Ascending aorta (tissue), 2 donors: ENCODE results near the gene GPR39. TPM values are rescaled to one million over a fixed set of nuclear protein-coding genes. Genes with fewer than 3 reads are reported as not detected.
A peak's percentile ranks its signal among the peaks of the same experiment; 100 is the strongest.

Experiments
- DNase-seq, 2 donors: peaks; one replicate each; pipeline ENCODE4 v3.0.0-alpha.2; 2019; ENCODE audit warnings: low spot score in 2 of 2
- H3K27ac ChIP-seq, 2 donors: fragments of 200-600 bp; sonication (generic); one replicate each; pipeline ENCODE4 v1.5.1; 2016 to 2017; ENCODE audit warnings: mild to moderate bottlenecking in 1 of 2
- H3K27me3 ChIP-seq: fragments of 200-600 bp; sonication (generic); one replicate; pipeline ENCODE4 v1.5.1; 2017
- H3K36me3 ChIP-seq, 2 donors: fragments of 200-600 bp; sonication (generic); one replicate each; pipeline ENCODE4 v1.5.1; 2016
- H3K4me1 ChIP-seq, 2 donors: fragments of 200-600 bp; sonication (generic); one replicate each; pipeline ENCODE4 v1.5.1; 2016 to 2017; ENCODE audit warnings: mild to moderate bottlenecking in 1 of 2
- H3K4me3 ChIP-seq, 2 donors: fragments of 200-600 bp; sonication (generic); one replicate each; pipeline ENCODE4 v1.5.1; 2016 to 2017; ENCODE audit warnings: mild to moderate bottlenecking in 1 of 2
- H3K9me3 ChIP-seq, 2 donors: fragments of 200-600 bp; sonication (generic); one replicate each; pipeline ENCODE4 v1.5.1; 2016
- CTCF ChIP-seq, 3 experiments: fragments of 200-600 bp in 2 of 3; fragments of 450-650 bp in 1 of 3; sonication (generic) in 2 of 3; IDR thresholded peaks; one replicate each; pipeline ENCODE4 v1.5.1; 2016 to 2019; ENCODE audit warnings: antibody characterized with exemption in 3 of 3, mild to moderate bottlenecking in 1 of 3, moderate library complexity in 1 of 3
- intact Hi-C: fragments of 100-400 bp; cut with DNase I; formaldehyde crosslinking; loops from one replicate; pipeline ENCODE4 v1.15.1; 2023
- total RNA-seq: library from RNA; depleted of rRNA; stranded (reverse); fragments of >200 nt; gene quantifications from one replicate; pipeline ENCODE4 v1.1.0, GENCODE V29; 2016

GPR39 gene
- total RNA-seq, 1 donor from 2014 or later, result 0.64 TPM

DNA sequence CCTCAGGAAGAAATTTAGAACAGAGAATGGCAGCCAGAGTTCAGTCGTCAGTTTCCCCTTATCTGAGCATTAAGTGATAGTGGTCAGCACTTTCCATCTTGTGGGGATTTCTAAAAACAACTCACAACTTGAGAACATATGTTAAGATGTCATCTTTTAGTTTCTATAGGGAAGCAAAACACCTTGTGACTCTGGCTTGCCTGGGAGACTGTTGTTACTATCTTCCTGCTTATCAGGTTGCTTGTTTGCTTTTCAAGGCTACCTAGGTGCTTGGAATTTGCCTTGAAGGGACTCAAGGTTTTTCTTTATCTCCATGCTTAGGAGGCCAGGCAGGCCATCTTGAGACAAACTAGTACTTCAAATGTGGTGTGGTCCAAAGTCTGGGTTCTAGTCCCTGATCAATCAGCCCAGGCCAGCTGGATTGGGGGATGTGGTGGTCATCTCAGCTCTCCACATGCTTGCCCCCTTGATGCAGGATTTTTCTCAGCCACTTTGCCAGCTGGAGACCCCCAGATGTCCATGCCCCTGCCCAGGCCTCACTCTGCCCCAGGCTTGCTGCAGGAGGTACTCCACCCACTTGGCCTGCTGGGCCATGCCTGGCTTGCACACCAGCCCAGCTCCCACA, 127.5 kb downstream of the GPR39 start:
- Histone ChIP-seq H3K9me3 (no peaks in the 10 kb centered on the region), H3K27ac (no peak overlapping the region), H3K27me3 (no peaks in the 10 kb centered on the region), H3K4me1 (no peaks in the 10 kb centered on the region), H3K4me3 (no peak overlapping the region), H3K36me3 (no peaks in the 10 kb centered on the region)
- intact Hi-C loops, result no loop called here
- no peak for TF ChIP-seq CTCF (IDR thresholded peaks at IDR 0.05)
- no peak for DNase-seq

- peak in 2 of 3 experiments; percentile 31 to 35 for TF ChIP-seq CTCF (IDR thresholded peaks at IDR 0.05)
- Histone ChIP-seq H3K9me3 (no peaks in the 10 kb centered on the region), H3K36me3 (no peaks in the 10 kb centered on the region), H3K4me3 (no peak overlapping the region), H3K27ac (no peak overlapping the region), H3K4me1 (no peaks in the 10 kb centered on the region), H3K27me3 (no peaks in the 10 kb centered on the region)
- intact Hi-C loops, result no loop called here
- no peak for DNase-seq
Measured at GRCh38 chr2:132547090-132547687, 130.6 kb downstream of the GPR39 start.

DNA sequence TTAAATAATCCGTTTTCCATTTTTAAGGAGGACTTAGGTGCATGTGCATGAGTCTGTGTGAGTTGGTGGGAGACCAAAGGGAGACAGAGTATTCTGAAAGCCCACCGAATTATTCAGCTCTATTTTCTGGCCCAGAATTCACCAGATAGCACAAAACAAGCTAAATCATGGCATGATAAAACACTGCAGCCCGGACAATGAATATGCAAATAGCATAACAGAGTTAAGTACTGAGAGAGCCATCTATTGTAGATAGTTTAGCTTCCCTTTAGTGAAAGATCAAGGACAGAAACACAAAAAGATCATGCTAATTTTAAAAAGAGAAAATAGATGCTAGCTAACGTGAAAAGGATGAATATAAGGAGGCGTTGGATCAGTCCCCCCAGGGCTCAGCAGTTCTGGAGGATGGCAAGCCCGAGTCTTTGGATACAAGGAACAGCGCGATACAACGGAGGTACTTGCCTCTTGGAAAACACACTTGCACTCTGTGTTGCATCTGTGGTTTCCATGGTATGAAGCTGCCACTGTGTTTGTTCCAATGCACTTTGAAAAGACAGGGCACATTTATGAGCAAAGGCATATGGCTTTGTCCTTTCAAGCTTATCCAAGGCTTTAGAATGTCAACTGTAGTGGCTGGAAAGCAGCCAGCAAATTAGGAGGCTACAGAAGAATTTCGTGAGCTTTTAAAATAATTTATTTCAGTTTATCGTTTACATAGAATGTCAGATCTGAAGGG, 133.5 kb downstream of the GPR39 start:
- Histone ChIP-seq H3K4me3 (no peak overlapping the region), H3K27me3 (no peaks in the 10 kb centered on the region), H3K9me3 (peaks cover 0 to 3% of the 10 kb centered on the region in 2 donors), H3K27ac (no peak overlapping the region), H3K4me1 (no peaks in the 10 kb centered on the region), H3K36me3 (no peaks in the 10 kb centered on the region)
- no peak for TF ChIP-seq CTCF (IDR thresholded peaks at IDR 0.05)
- intact Hi-C loops, result no loop called here
- DNase-seq, result no peak

DNA sequence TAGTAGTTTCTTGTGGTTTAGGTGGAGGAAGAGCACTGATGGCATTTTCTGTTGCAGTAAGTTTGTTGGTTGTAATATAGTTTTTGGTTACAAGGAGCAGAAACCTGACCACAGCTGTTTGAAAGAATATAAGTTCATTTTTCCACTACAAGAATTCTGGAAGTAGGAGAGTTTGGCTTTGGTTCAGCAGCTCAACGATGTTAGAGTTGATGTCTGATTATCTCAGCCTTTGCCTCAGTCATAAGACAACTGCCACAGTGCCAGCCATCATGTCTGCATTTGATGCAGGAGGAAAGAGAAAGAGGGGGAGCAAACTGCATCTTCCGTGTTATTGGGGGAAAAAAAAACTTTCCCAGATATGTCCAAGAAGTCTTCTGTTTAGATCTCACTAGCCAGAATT, 134.3 kb downstream of the GPR39 start:
- Histone ChIP-seq H3K36me3 (no peaks in the 10 kb centered on the region), H3K27ac (no peak overlapping the region), H3K9me3 (peaks cover 0 to 3% of the 10 kb centered on the region in 2 donors), H3K4me3 (no peak overlapping the region), H3K27me3 (no peaks in the 10 kb centered on the region), H3K4me1 (no peaks in the 10 kb centered on the region)
- no peak for TF ChIP-seq CTCF (IDR thresholded peaks at IDR 0.05)
- intact Hi-C loops, result no loop called here
- no peak for DNase-seq

DNA sequence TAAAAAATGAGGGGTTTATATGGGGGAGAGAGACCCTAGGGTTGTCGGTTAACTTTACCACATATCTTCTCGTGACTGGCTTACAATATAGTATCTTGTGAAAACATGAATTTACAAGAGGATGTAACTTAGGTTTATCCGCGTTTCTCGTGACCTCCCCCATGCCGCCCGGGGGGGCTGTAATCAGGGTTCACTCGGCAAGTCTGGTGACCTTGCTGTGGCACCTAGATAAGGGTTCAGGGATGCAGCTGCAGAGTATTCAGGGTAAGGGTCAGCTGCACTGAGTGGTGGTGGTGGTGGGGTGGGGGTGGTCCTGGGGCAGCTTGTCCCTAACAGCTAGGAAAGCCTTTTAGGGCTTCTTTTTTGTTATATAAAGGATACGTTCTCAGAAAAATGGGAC, 141.1 kb downstream of the GPR39 start:
- Histone ChIP-seq H3K4me1 (no peaks in the 10 kb centered on the region), H3K9me3 (peaks cover 0 to 3% of the 10 kb centered on the region in 2 donors), H3K27me3 (no peaks in the 10 kb centered on the region), H3K36me3 (no peaks in the 10 kb centered on the region), H3K27ac (no peak overlapping the region), H3K4me3 (no peak overlapping the region)
- intact Hi-C loops, result no loop called here
- DNase-seq, result no peak
- TF ChIP-seq CTCF (IDR thresholded peaks at IDR 0.05), result no peak
